CD8-positive, alpha-beta memory T cell (primary cell): ENCODE data around the gene SREK1. TPM values are rescaled to one million over a fixed set of nuclear protein-coding genes. Genes with fewer than 3 reads are reported as not detected.
"Not testable (repeated sequence)": the region's sequence is repeated elsewhere in the genome, so short reads cannot be mapped to it uniquely, and the experiment has no call there.

ENCODE experiments used
- CTCF ChIA-PET: fragments of 350-600 bp; sonication (Branson Sonifier 250); formaldehyde crosslinking; loops from one replicate; lab custom pipeline; 2021; ENCODE audit warnings: antibody characterized with exemption; lab: Charles Lee
- POLR2A ChIA-PET: fragments of 350-600 bp; sonication (Branson Sonifier 250); formaldehyde crosslinking; loops from one replicate; lab custom pipeline; 2021; ENCODE audit warnings: antibody characterized with exemption; lab: Charles Lee
- DNase-seq, 5 donors: peaks; one replicate each; pipeline versions ENCODE4 v3.0.0 to v3.0.0-alpha.2; 2020 to 2022; ENCODE audit warnings: mixed read lengths in 1 of 5
- H3K27ac ChIP-seq: one replicate; pipeline ENCODE4 v1.7.0; 2013; ENCODE audit warnings: low read depth, mild to moderate bottlenecking, low read length, moderate library complexity
- H3K27me3 ChIP-seq: 2 replicates; pipeline ENCODE4 v1.7.0; 2013; ENCODE audit warnings: low read length, mild to moderate bottlenecking; ENCODE audit not compliant: insufficient read depth, poor library complexity, severe bottlenecking
- H3K36me3 ChIP-seq: 2 replicates; pipeline ENCODE4 v1.7.0; 2013; ENCODE audit warnings: mild to moderate bottlenecking, low read length, moderate library complexity; ENCODE audit not compliant: insufficient read depth
- H3K4me1 ChIP-seq: 2 replicates; pipeline ENCODE4 v1.7.0; 2013; ENCODE audit warnings: mild to moderate bottlenecking, low read length, moderate library complexity; ENCODE audit not compliant: insufficient read depth
- H3K4me3 ChIP-seq: 2 replicates; pipeline ENCODE4 v1.7.0; 2013; ENCODE audit warnings: mild to moderate bottlenecking, low read length
- H3K9me3 ChIP-seq: 2 replicates; pipeline ENCODE4 v1.7.0; 2013; ENCODE audit warnings: mild to moderate bottlenecking, low read length
- H3K27ac Mint-ChIP-seq, 8 donors: one replicate each; pipeline ENCODE4 v1.8.0; 2020 to 2021; ENCODE audit warnings: mixed read lengths in 8 of 8, mild to moderate bottlenecking in 6 of 8, inconsistent platforms in 3 of 8, moderate library complexity in 3 of 8
- H3K27me3 Mint-ChIP-seq, 2 donors: one replicate each; pipeline ENCODE4 v1.8.0; 2020 to 2021; ENCODE audit warnings: mixed read lengths in 2 of 2, mild to moderate bottlenecking in 1 of 2, moderate library complexity in 1 of 2
- H3K36me3 Mint-ChIP-seq, 3 donors: one replicate each; pipeline ENCODE4 v1.8.0; 2020 to 2021; ENCODE audit warnings: mixed read lengths in 3 of 3, inconsistent platforms in 1 of 3, mild to moderate bottlenecking in 1 of 3
- H3K4me1 Mint-ChIP-seq, 3 donors: one replicate each; pipeline ENCODE4 v1.8.0; 2020 to 2021; ENCODE audit warnings: mixed read lengths in 3 of 3, inconsistent platforms in 1 of 3, mild to moderate bottlenecking in 1 of 3
- H3K4me3 Mint-ChIP-seq, 7 donors: one replicate each; pipeline ENCODE4 v1.8.0; 2020 to 2021; ENCODE audit warnings: mixed read lengths in 7 of 7, mild to moderate bottlenecking in 6 of 7, moderate library complexity in 4 of 7, inconsistent platforms in 2 of 7
- H3K9me3 Mint-ChIP-seq, 5 donors: one replicate each; pipeline ENCODE4 v1.8.0; 2020 to 2022; ENCODE audit warnings: mixed read lengths in 5 of 5, mild to moderate bottlenecking in 3 of 5, moderate library complexity in 2 of 5, inconsistent platforms in 1 of 5
- polyA plus RNA-seq: library from polyadenylated mRNA; unstranded; fragments of 300-500 nt; fragmentation: Illumina TruSeq; gene quantifications from one replicate; pipeline ENCODE4 v1.2.3, GENCODE V29; 2021
- total RNA-seq, 2 experiments: library from RNA; stranded (reverse); gene quantifications; one replicate each; pipeline ENCODE4 v1.2.3, GENCODE V29; 2021

SREK1 gene
- total and polyA plus RNA-seq, 3 experiments from 2014 or later = 21.8 to 54.7 (median 51.1) TPM

- no peaks in the 10 kb centered on the region for H3K9me3 ChIP-seq
- H3K4me1 Mint-ChIP-seq = no peaks in the 10 kb centered on the region
- H3K27me3 ChIP-seq = no peaks in the 10 kb centered on the region
- ChIA-PET CTCF (no interaction called here), POLR2A (no interaction called here)
- no peaks in the 10 kb centered on the region for H3K4me1 ChIP-seq
- peaks cover 0 to 19% (median 8%) of the 10 kb centered on the region in 3 donors for H3K36me3 Mint-ChIP-seq
- no peak overlapping the region for H3K4me3 Mint-ChIP-seq
- no peak overlapping the region for H3K27ac ChIP-seq
- no peak overlapping the region for H3K4me3 ChIP-seq
- no peaks in the 10 kb centered on the region for H3K36me3 ChIP-seq
- DNase-seq = no peak
- H3K9me3 Mint-ChIP-seq = no peaks in the 10 kb centered on the region
- no peaks in the 10 kb centered on the region for H3K27me3 Mint-ChIP-seq
- H3K27ac Mint-ChIP-seq = no peak overlapping the region
These were observed 62.4 kb downstream of the SREK1 start for GRCh38 chr5:66206465-66206864.

DNA sequence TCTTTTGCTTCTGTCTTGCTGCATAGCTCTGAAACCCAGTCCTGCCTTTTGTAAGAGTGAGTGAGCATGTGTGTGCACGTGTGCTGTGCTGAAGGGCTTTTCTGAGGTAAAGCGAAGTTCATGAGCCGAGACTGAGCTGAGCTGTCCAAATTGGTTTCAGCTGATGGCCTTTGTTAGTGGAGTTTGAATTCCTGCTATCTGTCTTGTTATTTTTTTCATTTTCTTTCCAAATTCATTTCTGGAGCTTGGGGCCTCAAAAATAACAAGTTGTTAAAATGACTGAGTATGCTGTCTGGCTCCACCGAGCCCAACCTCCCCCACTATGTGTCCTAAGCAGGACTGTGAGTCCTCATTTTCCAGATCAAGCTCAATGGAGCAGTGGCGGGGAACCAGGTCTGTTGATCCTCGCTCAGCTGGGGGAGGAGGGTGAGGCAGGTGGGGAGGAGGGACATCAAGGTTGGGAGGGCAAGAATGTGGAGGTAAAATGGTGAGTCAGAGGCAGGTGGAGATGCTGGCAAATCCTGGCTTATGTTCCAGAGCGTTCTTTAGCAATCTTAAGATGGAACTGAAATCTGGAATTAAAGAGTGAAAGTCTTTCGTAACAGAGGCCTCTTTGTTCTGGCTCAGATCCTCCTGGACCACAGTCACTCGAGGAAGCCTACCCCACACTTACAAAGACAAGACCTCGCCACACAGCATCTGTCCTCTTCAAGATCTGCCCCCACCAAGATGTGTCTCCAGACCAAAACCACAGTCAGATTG lies 63.9 kb downstream of the SREK1 start:
- no peak overlapping the region for H3K27ac Mint-ChIP-seq
- no peaks in the 10 kb centered on the region for H3K27me3 ChIP-seq
- no peaks in the 10 kb centered on the region for H3K4me1 ChIP-seq
- no peaks in the 10 kb centered on the region for H3K9me3 Mint-ChIP-seq
- ChIA-PET CTCF (no interaction called here), POLR2A (no interaction called here)
- peaks cover 0 to 5% (median 4%) of the 10 kb centered on the region in 3 donors for H3K36me3 Mint-ChIP-seq
- H3K27me3 Mint-ChIP-seq = no peaks in the 10 kb centered on the region
- no peaks in the 10 kb centered on the region for H3K4me1 Mint-ChIP-seq
- no peak overlapping the region for H3K27ac ChIP-seq
- no peak overlapping the region for H3K4me3 ChIP-seq
- no peak for DNase-seq
- no peaks in the 10 kb centered on the region for H3K36me3 ChIP-seq
- H3K9me3 ChIP-seq = no peaks in the 10 kb centered on the region
- H3K4me3 Mint-ChIP-seq = no peak overlapping the region

GRCh38 chr5:66209350-66209749 lies 65.2 kb downstream of the SREK1 start:
- H3K27ac ChIP-seq = no peak overlapping the region
- Mint-ChIP-seq H3K4me1 (no peaks in the 10 kb centered on the region), H3K9me3 (no peaks in the 10 kb centered on the region), H3K36me3 (peaks cover 0 to 3% (median 2%) of the 10 kb centered on the region in 3 donors), H3K27ac (peak overlapping the region in 1 of 8 donors; percentile 39), H3K4me3 (no peak overlapping the region), H3K27me3 (no peaks in the 10 kb centered on the region)
- no peaks in the 10 kb centered on the region for H3K36me3 ChIP-seq
- DNase-seq = no peak
- H3K27me3 ChIP-seq = no peaks in the 10 kb centered on the region
- ChIA-PET POLR2A (no interaction called here), CTCF (no interaction called here)
- no peak overlapping the region for H3K4me3 ChIP-seq
- no peaks in the 10 kb centered on the region for H3K9me3 ChIP-seq
- no peaks in the 10 kb centered on the region for H3K4me1 ChIP-seq

- CTCF ChIA-PET = no interaction called here
These were observed 65.7 kb downstream of the SREK1 start for GRCh38 chr5:66209794-66210193.

GRCh38 chr5:66213533-66213932 lies 69.4 kb downstream of the SREK1 start:
- no peaks in the 10 kb centered on the region for H3K4me1 Mint-ChIP-seq
- H3K4me1 ChIP-seq = no peaks in the 10 kb centered on the region
- CTCF ChIA-PET = interaction anchor here (1.3 kb wide), 1 partner anchor 11 kb away, joined by 3 read pairs; no protein-coding TSS in a partner anchor
- no peak overlapping the region for H3K4me3 ChIP-seq
- peaks cover 0 to 3% (median 0%) of the 10 kb centered on the region in 5 donors for H3K9me3 Mint-ChIP-seq
- POLR2A ChIA-PET = no interaction called here
- DNase-seq = no peak
- no peak overlapping the region for H3K4me3 Mint-ChIP-seq
- H3K9me3 ChIP-seq = no peaks in the 10 kb centered on the region
- peaks cover 0 to 3% (median 0%) of the 10 kb centered on the region in 3 donors for H3K36me3 Mint-ChIP-seq
- H3K36me3 ChIP-seq = no peaks in the 10 kb centered on the region
- H3K27me3 ChIP-seq = no peaks in the 10 kb centered on the region
- peak overlapping the region in 1 of 8 donors; percentile 73 for H3K27ac Mint-ChIP-seq
- no peaks in the 10 kb centered on the region for H3K27me3 Mint-ChIP-seq
- H3K27ac ChIP-seq = no peak overlapping the region

More at GRCh38 chr5:66209794-66210193, 65.7 kb downstream of the SREK1 start:
- DNase-seq = no peak
- Mint-ChIP-seq H3K9me3 (no peaks in the 10 kb centered on the region), H3K27ac (no peak overlapping the region), H3K36me3 (peaks cover 0 to 3% (median 2%) of the 10 kb centered on the region in 3 donors), H3K4me3 (no peak overlapping the region), H3K4me1 (no peaks in the 10 kb centered on the region), H3K27me3 (no peaks in the 10 kb centered on the region)
- POLR2A ChIA-PET = no interaction called here
- Histone ChIP-seq H3K9me3 (no peaks in the 10 kb centered on the region), H3K27ac (no peak overlapping the region), H3K27me3 (no peaks in the 10 kb centered on the region), H3K4me3 (no peak overlapping the region), H3K36me3 (no peaks in the 10 kb centered on the region), H3K4me1 (no peaks in the 10 kb centered on the region)

GRCh38 chr5:66222455-66222854 lies 78.4 kb downstream of the SREK1 start:
- POLR2A ChIA-PET = no interaction called here
- H3K4me3 ChIP-seq = no peak overlapping the region
- H3K9me3 ChIP-seq = no peaks in the 10 kb centered on the region
- H3K27ac ChIP-seq = no peak overlapping the region
- CTCF ChIA-PET = no interaction called here
- no peaks in the 10 kb centered on the region for H3K36me3 ChIP-seq
- Mint-ChIP-seq H3K27ac (no peak overlapping the region), H3K9me3 (peaks cover 0 to 9% (median 3%) of the 10 kb centered on the region in 5 donors), H3K4me3 (no peak overlapping the region), H3K36me3 (peaks cover 0 to 11% (median 2%) of the 10 kb centered on the region in 3 donors), H3K4me1 (no peaks in the 10 kb centered on the region), H3K27me3 (no peaks in the 10 kb centered on the region)
- no peaks in the 10 kb centered on the region for H3K4me1 ChIP-seq
- H3K27me3 ChIP-seq = no peaks in the 10 kb centered on the region
- no peak for DNase-seq

DNA sequence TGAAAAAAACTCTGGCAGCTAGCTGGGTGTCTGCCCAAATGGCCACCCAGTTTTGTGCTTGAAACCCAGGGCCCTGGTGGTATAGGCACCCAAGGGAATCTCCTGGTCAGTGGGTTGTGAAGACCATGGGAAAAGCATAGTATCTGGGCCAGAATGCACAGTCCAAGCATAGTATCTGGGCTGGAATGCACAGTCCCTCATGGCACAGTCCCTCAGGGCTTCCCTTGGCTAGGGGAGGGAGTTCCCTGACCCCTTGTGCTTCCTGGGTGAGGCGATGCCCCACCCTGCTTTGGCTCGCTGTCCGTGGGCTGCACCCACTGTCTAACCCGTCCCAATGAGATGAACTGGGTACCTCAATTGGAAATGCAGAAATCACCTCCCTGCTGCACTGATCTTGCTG lies 78.8 kb downstream of the SREK1 start:
- H3K27ac Mint-ChIP-seq, H3K4me1 Mint-ChIP-seq, H3K27me3 ChIP-seq, H3K27me3 Mint-ChIP-seq, POLR2A ChIA-PET, H3K36me3 ChIP-seq, H3K9me3 Mint-ChIP-seq, H3K27ac ChIP-seq, H3K4me1 ChIP-seq, H3K4me3 ChIP-seq, CTCF ChIA-PET, DNase-seq, H3K4me3 Mint-ChIP-seq, H3K9me3 ChIP-seq: not testable (repeated sequence)
- peaks cover 0 to 11% (median 2%) of the 10 kb centered on the region in 3 donors for H3K36me3 Mint-ChIP-seq

DNA sequence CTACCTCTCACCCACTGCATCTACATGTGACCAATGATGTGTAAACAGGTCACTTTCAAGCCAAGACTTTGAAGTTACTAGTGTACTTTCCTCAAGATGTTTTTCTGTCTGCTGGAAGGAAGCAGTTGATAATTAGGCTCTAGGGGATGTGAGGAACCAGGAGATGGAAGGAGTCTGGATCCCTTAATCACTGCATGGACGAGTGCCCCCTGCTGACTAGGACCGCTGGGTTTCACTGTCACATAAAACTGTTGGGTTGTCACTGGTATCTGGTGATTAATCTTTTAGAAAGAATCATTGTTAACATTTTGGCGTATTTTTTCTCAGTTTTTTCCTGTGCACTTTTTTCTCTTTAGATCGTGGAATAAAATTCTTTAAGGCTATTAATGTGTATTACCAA lies 79.5 kb downstream of the SREK1 start:
- ChIA-PET CTCF (interaction anchor here (1.1 kb wide), 1 partner anchor 11 kb away, joined by 3 read pairs; no protein-coding TSS in a partner anchor), POLR2A (no interaction called here)
- H3K27me3 ChIP-seq = no peaks in the 10 kb centered on the region
- no peaks in the 10 kb centered on the region for H3K36me3 ChIP-seq
- H3K27ac ChIP-seq = no peak overlapping the region
- no peaks in the 10 kb centered on the region for H3K9me3 ChIP-seq
- H3K4me1 Mint-ChIP-seq = no peaks in the 10 kb centered on the region
- no peak overlapping the region for H3K4me3 Mint-ChIP-seq
- H3K9me3 Mint-ChIP-seq = peaks cover 0 to 9% (median 0%) of the 10 kb centered on the region in 5 donors
- no peak overlapping the region for H3K4me3 ChIP-seq
- no peaks in the 10 kb centered on the region for H3K27me3 Mint-ChIP-seq
- no peaks in the 10 kb centered on the region for H3K4me1 ChIP-seq
- H3K36me3 Mint-ChIP-seq = peaks cover 0 to 11% (median 2%) of the 10 kb centered on the region in 3 donors
- no peak for DNase-seq
- H3K27ac Mint-ChIP-seq = no peak overlapping the region
